PFSK-1 (cell line): Measurements from ENCODE around the gene PIEZO1.

Experiments
- FOXP2 ChIP-seq: optimal IDR thresholded peaks from 2 replicates; pipeline ENCODE3; 2011; ENCODE audit warnings: borderline replicate concordance, control low read depth, inconsistent platforms; ENCODE audit not compliant: insufficient read depth; ENCODE audit errors: extremely low read length, extremely low read depth
- POLR2AphosphoS5 ChIP-seq: IDR thresholded peaks from 2 replicates; pipeline ENCODE4 v1.6.1; 2012; ENCODE audit warnings: low read depth, mild to moderate bottlenecking, control low read depth, low read length, moderate library complexity
- REST ChIP-seq, 2 experiments: IDR thresholded peaks; 2 replicates each; pipeline versions ENCODE4 v1.6.1 to v1.8.0; 2011 to 2012; ENCODE audit warnings: low read depth in 2 of 2, low read length in 2 of 2, control low read depth in 1 of 2, inconsistent platforms in 1 of 2, mild to moderate bottlenecking in 1 of 2, moderate library complexity in 1 of 2; ENCODE audit not compliant: insufficient read depth in 1 of 2
- SIN3A ChIP-seq: IDR thresholded peaks from 2 replicates; pipeline ENCODE4 v1.6.1; 2012; ENCODE audit warnings: mild to moderate bottlenecking, low read length, moderate library complexity, borderline replicate concordance; ENCODE audit not compliant: insufficient read depth
- TAF1 ChIP-seq: IDR thresholded peaks from 2 replicates; pipeline ENCODE4 v1.6.1; 2012; ENCODE audit warnings: low read length, control low read depth, borderline replicate concordance; ENCODE audit not compliant: insufficient read depth

The PIEZO1 gene

GRCh38 chr16:88695218-88695617, 89.8 kb downstream of the PIEZO1 start:
- TF ChIP-seq REST (IDR thresholded peaks at IDR 0.05; ENCODE audit: insufficient read depth in 1 of 2, low read depth in 2 of 2, low read length in 2 of 2) (no peak), SIN3A (no peak), FOXP2 (no peak), TAF1 (no peak), POLR2AphosphoS5 (no peak)

GRCh38 chr16:88694221-88695087, 90.6 kb downstream of the PIEZO1 start:
- no peak for TF ChIP-seq SIN3A
- no peak for TF ChIP-seq TAF1
- TF ChIP-seq REST (IDR thresholded peaks at IDR 0.05; ENCODE audit: insufficient read depth in 1 of 2, low read depth in 2 of 2, low read length in 2 of 2), result no peak
- no peak for TF ChIP-seq FOXP2
- TF ChIP-seq POLR2AphosphoS5, result no peak

- TF ChIP-seq TAF1, result no peak
Observed at GRCh38 chr16:88693420-88694177, 91.4 kb downstream of the PIEZO1 start.

- TF ChIP-seq POLR2AphosphoS5 (no peak), FOXP2 (no peak), SIN3A (no peak), TAF1 (no peak), REST (IDR thresholded peaks at IDR 0.05; ENCODE audit: insufficient read depth in 1 of 2, low read depth in 2 of 2, low read length in 2 of 2) (no peak)
Observed at GRCh38 chr16:88692861-88693260, 92.2 kb downstream of the PIEZO1 start.

GRCh38 chr16:88691924-88692560, 93.0 kb downstream of the PIEZO1 start:
- TF ChIP-seq TAF1 (no peak), FOXP2 (no peak), SIN3A (no peak)
